ENCODE results near the gene ST3GAL4. TPM values are rescaled to one million over a fixed set of nuclear protein-coding genes. Genes with fewer than 3 reads are reported as not detected.

Gene ST3GAL4
- total and polyA plus RNA-seq, 9 of the 15 experiments (the other 6 are each of a cell fraction or from before 2014, with no cell fraction given) = 0.27 to 22.9 (median 10.5) TPM

GRCh38 chr11:126352934-126353801, 2.3 kb upstream of the ST3GAL4 start (continued):
- TF ChIP-seq, protein P1, sequence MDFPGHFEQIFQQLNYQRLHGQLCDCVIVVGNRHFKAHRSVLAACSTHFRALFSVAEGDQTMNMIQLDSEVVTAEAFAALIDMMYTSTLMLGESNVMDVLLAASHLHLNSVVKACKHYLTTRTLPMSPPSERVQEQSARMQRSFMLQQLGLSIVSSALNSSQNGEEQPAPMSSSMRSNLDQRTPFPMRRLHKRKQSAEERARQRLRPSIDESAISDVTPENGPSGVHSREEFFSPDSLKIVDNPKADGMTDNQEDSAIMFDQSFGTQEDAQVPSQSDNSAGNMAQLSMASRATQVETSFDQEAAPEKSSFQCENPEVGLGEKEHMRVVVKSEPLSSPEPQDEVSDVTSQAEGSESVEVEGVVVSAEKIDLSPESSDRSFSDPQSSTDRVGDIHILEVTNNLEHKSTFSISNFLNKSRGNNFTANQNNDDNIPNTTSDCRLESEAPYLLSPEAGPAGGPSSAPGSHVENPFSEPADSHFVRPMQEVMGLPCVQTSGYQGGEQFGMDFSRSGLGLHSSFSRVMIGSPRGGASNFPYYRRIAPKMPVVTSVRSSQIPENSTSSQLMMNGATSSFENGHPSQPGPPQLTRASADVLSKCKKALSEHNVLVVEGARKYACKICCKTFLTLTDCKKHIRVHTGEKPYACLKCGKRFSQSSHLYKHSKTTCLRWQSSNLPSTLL (IDR thresholded peaks at IDR 0.05) = peak; percentile 79
- no peak; the same call in 1 of the 2 replicates for TF ChIP-seq NR2C1 (IDR thresholded peaks at IDR 0.05)
- peak; percentile 44; the same call in 1 of the 2 replicates for TF ChIP-seq NR2C1 (tag; IDR thresholded peaks at IDR 0.05)
- peak; percentile 79 for TF ChIP-seq ASH1L (IDR thresholded peaks at IDR 0.05; ENCODE audit: borderline replicate concordance, low read depth, partially characterized antibody)
- TF ChIP-seq, protein P2, sequence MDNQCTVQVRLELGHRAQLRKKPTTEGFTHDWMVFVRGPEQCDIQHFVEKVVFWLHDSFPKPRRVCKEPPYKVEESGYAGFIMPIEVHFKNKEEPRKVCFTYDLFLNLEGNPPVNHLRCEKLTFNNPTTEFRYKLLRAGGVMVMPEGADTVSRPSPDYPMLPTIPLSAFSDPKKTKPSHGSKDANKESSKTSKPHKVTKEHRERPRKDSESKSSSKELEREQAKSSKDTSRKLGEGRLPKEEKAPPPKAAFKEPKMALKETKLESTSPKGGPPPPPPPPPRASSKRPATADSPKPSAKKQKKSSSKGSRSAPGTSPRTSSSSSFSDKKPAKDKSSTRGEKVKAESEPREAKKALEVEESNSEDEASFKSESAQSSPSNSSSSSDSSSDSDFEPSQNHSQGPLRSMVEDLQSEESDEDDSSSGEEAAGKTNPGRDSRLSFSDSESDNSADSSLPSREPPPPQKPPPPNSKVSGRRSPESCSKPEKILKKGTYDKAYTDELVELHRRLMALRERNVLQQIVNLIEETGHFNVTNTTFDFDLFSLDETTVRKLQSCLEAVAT (IDR thresholded peaks at IDR 0.05) = peak in 1 of 2 experiments; percentile 90
- TF ChIP-seq GTF2A2 (tag; IDR thresholded peaks at IDR 0.05) = no peak
- no peak for TF ChIP-seq TBP (optimal IDR thresholded peaks at IDR 0.05; ENCODE audit: low read depth, low read length)
- TF ChIP-seq, protein P3, sequence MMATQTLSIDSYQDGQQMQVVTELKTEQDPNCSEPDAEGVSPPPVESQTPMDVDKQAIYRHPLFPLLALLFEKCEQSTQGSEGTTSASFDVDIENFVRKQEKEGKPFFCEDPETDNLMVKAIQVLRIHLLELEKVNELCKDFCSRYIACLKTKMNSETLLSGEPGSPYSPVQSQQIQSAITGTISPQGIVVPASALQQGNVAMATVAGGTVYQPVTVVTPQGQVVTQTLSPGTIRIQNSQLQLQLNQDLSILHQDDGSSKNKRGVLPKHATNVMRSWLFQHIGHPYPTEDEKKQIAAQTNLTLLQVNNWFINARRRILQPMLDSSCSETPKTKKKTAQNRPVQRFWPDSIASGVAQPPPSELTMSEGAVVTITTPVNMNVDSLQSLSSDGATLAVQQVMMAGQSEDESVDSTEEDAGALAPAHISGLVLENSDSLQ (IDR thresholded peaks at IDR 0.05) = peak; percentile 22; the same call in 1 of the 2 replicates
- TF ChIP-seq FOXP1 (CRISPR knock-in tag; IDR thresholded peaks at IDR 0.05) = no peak
- peak in 1 of 2 experiments; percentile 56; a peak in 1 of 4 replicates for TF ChIP-seq FOXK2 (conservative IDR thresholded peaks at IDR 0.05 in 1 of 2, IDR thresholded peaks at IDR 0.05 in 1 of 2; ENCODE audit: low read depth in 2 of 2)
- 0 out of 2 replicates have a peak, but pooled peaks have one; percentile 72 for TF ChIP-seq HDAC8 (tag; IDR thresholded peaks at IDR 0.05)
- peak; percentile 93 for TF ChIP-seq ZBTB2 (IDR thresholded peaks at IDR 0.05)
- TF ChIP-seq CTBP1 (IDR thresholded peaks at IDR 0.05; ENCODE audit: borderline replicate concordance) = peak; percentile 53; the same call in 1 of the 2 replicates
- peak; percentile 32; the same call in 1 of the 2 replicates for TF ChIP-seq ZKSCAN8 (CRISPR knock-in tag; IDR thresholded peaks at IDR 0.05)
- peak; percentile 66 for TF ChIP-seq POLR2A (conservative IDR thresholded peaks at IDR 0.05)
- peak; percentile 71; the same call in 1 of the 2 replicates for TF ChIP-seq ZNF395 (CRISPR knock-in tag; IDR thresholded peaks at IDR 0.05)
- TF ChIP-seq DPF2 (IDR thresholded peaks at IDR 0.05) = peak; percentile 90
- TF ChIP-seq ARID2 (IDR thresholded peaks at IDR 0.05) = peak; percentile 64; the same call in 1 of the 2 replicates

Data from K562 (cell line).